Neural progenitor cell (in vitro differentiated cells): ENCODE data around the gene TMEM179. TPM values are rescaled to one million over a fixed set of nuclear protein-coding genes. Genes with fewer than 3 reads are reported as not detected.

Experiments used
- DNase-seq: peaks from one replicate; pipeline ENCODE4 v3.0.0-alpha.2; 2016; ENCODE audit warnings: low spot score
- H2AFZ ChIP-seq: fragments of 200-600 bp; sonication (generic); replicated peaks from 2 replicates; pipeline ENCODE4 v1.6.1; 2016; ENCODE audit warnings: antibody characterized with exemption
- H3F3A ChIP-seq: fragments of 200-600 bp; sonication (generic); 2 replicates; pipeline ENCODE4 v1.6.1; 2016; ENCODE audit warnings: antibody characterized with exemption, low read depth
- H3K27ac ChIP-seq: fragments of 200-600 bp; sonication (generic); 2 replicates; pipeline ENCODE4 v1.5.1; 2016; ENCODE audit warnings: mild to moderate bottlenecking
- H3K27me3 ChIP-seq: fragments of 200-600 bp; sonication (generic); 2 replicates; pipeline ENCODE4 v1.6.1; 2016; ENCODE audit warnings: mild to moderate bottlenecking, moderate library complexity
- H3K36me3 ChIP-seq: fragments of 200-600 bp; sonication (generic); 2 replicates; pipeline ENCODE4 v1.5.1; 2016
- H3K4me1 ChIP-seq: fragments of 200-600 bp; sonication (generic); 2 replicates; pipeline ENCODE4 v1.6.1; 2016; ENCODE audit warnings: mixed run types
- H3K4me2 ChIP-seq: fragments of 200-600 bp; sonication (generic); 2 replicates; pipeline ENCODE4 v1.6.1; 2016
- H3K4me3 ChIP-seq: fragments of 200-600 bp; sonication (generic); 2 replicates; pipeline ENCODE4 v1.5.1; 2016
- H3K79me2 ChIP-seq: fragments of 200-600 bp; sonication (generic); 2 replicates; pipeline ENCODE4 v1.6.1; 2016; ENCODE audit warnings: low read depth
- H3K9ac ChIP-seq: fragments of 200-600 bp; sonication (generic); 2 replicates; pipeline ENCODE4 v1.6.1; 2016
- H3K9me3 ChIP-seq: fragments of 200-600 bp; sonication (generic); 2 replicates; pipeline ENCODE4 v1.5.1; 2016; ENCODE audit warnings: low read depth
- H4K20me1 ChIP-seq: fragments of 200-600 bp; sonication (generic); 2 replicates; pipeline ENCODE4 v1.6.1; 2016; ENCODE audit warnings: low read depth
- H3K27ac Mint-ChIP-seq: 3 replicates; pipeline ENCODE4 v1.8.0; 2021; ENCODE audit warnings: mixed read lengths
- H3K27me3 Mint-ChIP-seq: 2 replicates; pipeline ENCODE4 v1.8.0; 2022; ENCODE audit warnings: low read depth, mild to moderate bottlenecking, inconsistent platforms, moderate library complexity, mixed read lengths; ENCODE audit not compliant: insufficient read depth
- H3K36me3 Mint-ChIP-seq: 3 replicates; pipeline ENCODE4 v1.8.0; 2021; ENCODE audit warnings: mixed read lengths
- H3K4me1 Mint-ChIP-seq: 3 replicates; pipeline ENCODE4 v1.8.0; 2021; ENCODE audit warnings: mixed read lengths
- H3K4me3 Mint-ChIP-seq: 3 replicates; pipeline ENCODE4 v1.8.0; 2021; ENCODE audit warnings: mild to moderate bottlenecking, moderate library complexity, mixed read lengths
- H3K9me3 Mint-ChIP-seq: 3 replicates; pipeline ENCODE4 v1.8.0; 2020; ENCODE audit warnings: mixed read lengths
- EZH2 ChIP-seq: fragments of 200-600 bp; sonication (generic); IDR thresholded peaks from 2 replicates; pipeline ENCODE4 v1.6.1; 2017; ENCODE audit warnings: antibody characterized with exemption, mild to moderate bottlenecking, moderate library complexity
- EZH2phosphoT487 ChIP-seq: fragments of 200-600 bp; sonication (generic); IDR thresholded peaks from 2 replicates; pipeline ENCODE4 v1.6.1; 2017; ENCODE audit warnings: antibody characterized with exemption
- total RNA-seq: library from RNA; depleted of rRNA; stranded (reverse); fragments of >200 nt; gene quantifications from 2 replicates; pipeline ENCODE4 v1.2.3, GENCODE V29; 2015; ENCODE audit warnings: low replicate concordance
- TF ChIP-seq, protein P1 (sequence below): fragments of 200-600 bp; sonication (generic); IDR thresholded peaks from 2 replicates; pipeline ENCODE4 v1.5.1; 2017; ENCODE audit warnings: antibody characterized with exemption, mild to moderate bottlenecking

TMEM179 gene
- total RNA-seq, 1 donor from 2014 or later: 0.77 TPM

- Mint-ChIP-seq H3K9me3 (no peaks in the 10 kb centered on the region), H3K4me1 (peaks cover 8% of the 10 kb centered on the region), H3K4me3 (no peak overlapping the region), H3K27ac (no peak overlapping the region), H3K36me3 (no peaks in the 10 kb centered on the region), H3K27me3 (peaks cover 3% of the 10 kb centered on the region)
- H3K4me3 ChIP-seq: no peak overlapping the region
- H3K36me3 ChIP-seq: no peaks in the 10 kb centered on the region
- H3K27me3 ChIP-seq: no peaks in the 10 kb centered on the region
- H3K27ac ChIP-seq: no peak overlapping the region
- TF ChIP-seq, protein P1, sequence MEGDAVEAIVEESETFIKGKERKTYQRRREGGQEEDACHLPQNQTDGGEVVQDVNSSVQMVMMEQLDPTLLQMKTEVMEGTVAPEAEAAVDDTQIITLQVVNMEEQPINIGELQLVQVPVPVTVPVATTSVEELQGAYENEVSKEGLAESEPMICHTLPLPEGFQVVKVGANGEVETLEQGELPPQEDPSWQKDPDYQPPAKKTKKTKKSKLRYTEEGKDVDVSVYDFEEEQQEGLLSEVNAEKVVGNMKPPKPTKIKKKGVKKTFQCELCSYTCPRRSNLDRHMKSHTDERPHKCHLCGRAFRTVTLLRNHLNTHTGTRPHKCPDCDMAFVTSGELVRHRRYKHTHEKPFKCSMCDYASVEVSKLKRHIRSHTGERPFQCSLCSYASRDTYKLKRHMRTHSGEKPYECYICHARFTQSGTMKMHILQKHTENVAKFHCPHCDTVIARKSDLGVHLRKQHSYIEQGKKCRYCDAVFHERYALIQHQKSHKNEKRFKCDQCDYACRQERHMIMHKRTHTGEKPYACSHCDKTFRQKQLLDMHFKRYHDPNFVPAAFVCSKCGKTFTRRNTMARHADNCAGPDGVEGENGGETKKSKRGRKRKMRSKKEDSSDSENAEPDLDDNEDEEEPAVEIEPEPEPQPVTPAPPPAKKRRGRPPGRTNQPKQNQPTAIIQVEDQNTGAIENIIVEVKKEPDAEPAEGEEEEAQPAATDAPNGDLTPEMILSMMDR: no peak
- TF ChIP-seq EZH2phosphoT487: no peak
- TF ChIP-seq EZH2: no peak
- no peaks in the 10 kb centered on the region for H3K79me2 ChIP-seq
- H2AFZ ChIP-seq: no peak overlapping the region
- H3K9me3 ChIP-seq: no peaks in the 10 kb centered on the region
- H3K4me2 ChIP-seq: no peak overlapping the region
- no peak overlapping the region for H3K9ac ChIP-seq
- H4K20me1 ChIP-seq: no peaks in the 10 kb centered on the region
- DNase-seq: no peak
- no peaks in the 10 kb centered on the region for H3K4me1 ChIP-seq
- no peaks in the 10 kb centered on the region for H3F3A ChIP-seq
Observed at GRCh38 chr14:104552738-104553125, 51.8 kb downstream of the TMEM179 start.

GRCh38 chr14:104551851-104552737, 52.5 kb downstream of the TMEM179 start:
- Histone ChIP-seq H3K79me2 (no peaks in the 10 kb centered on the region), H3K4me1 (no peaks in the 10 kb centered on the region), H3K9me3 (no peaks in the 10 kb centered on the region), H3K27ac (no peak overlapping the region), H3K4me3 (no peak overlapping the region), H3K9ac (no peak overlapping the region), H4K20me1 (no peaks in the 10 kb centered on the region), H3K36me3 (no peaks in the 10 kb centered on the region), H3F3A (no peaks in the 10 kb centered on the region), H3K4me2 (no peak overlapping the region), H3K27me3 (no peaks in the 10 kb centered on the region), H2AFZ (no peak overlapping the region)
- Mint-ChIP-seq H3K4me1 (peaks cover 8% of the 10 kb centered on the region), H3K4me3 (no peak overlapping the region), H3K27ac (no peak overlapping the region), H3K36me3 (no peaks in the 10 kb centered on the region), H3K27me3 (peaks cover 5% of the 10 kb centered on the region), H3K9me3 (no peaks in the 10 kb centered on the region)
- no peak for DNase-seq
- TF ChIP-seq, protein P1: no peak
- no peak for TF ChIP-seq EZH2
- no peak for TF ChIP-seq EZH2phosphoT487

- peak overlapping the region; percentile 33 for H3K27ac Mint-ChIP-seq
- H3K9me3 Mint-ChIP-seq: no peaks in the 10 kb centered on the region
- Histone ChIP-seq H2AFZ (no peak overlapping the region), H3K36me3 (no peaks in the 10 kb centered on the region), H3K4me1 (no peaks in the 10 kb centered on the region), H3K79me2 (no peaks in the 10 kb centered on the region), H3F3A (no peaks in the 10 kb centered on the region), H3K9ac (no peak overlapping the region), H4K20me1 (no peaks in the 10 kb centered on the region), H3K9me3 (no peaks in the 10 kb centered on the region), H3K4me2 (no peak overlapping the region), H3K27ac (no peak overlapping the region), H3K27me3 (no peaks in the 10 kb centered on the region), H3K4me3 (no peak overlapping the region)
- H3K27me3 Mint-ChIP-seq: peaks cover 5% of the 10 kb centered on the region
- H3K36me3 Mint-ChIP-seq: no peaks in the 10 kb centered on the region
- DNase-seq: no peak
- no peak for TF ChIP-seq EZH2
- no peak for TF ChIP-seq EZH2phosphoT487
- TF ChIP-seq, protein P1: no peak
- H3K4me3 Mint-ChIP-seq: no peak overlapping the region
- peaks cover 8% of the 10 kb centered on the region for H3K4me1 Mint-ChIP-seq
Observed at GRCh38 chr14:104550861-104551728, 53.5 kb downstream of the TMEM179 start.
